GM12875 (cell line): ENCODE data around the gene DDX31.
A peak's percentile ranks its signal among the peaks of the same experiment; 100 is the strongest.
"Not testable (repeated sequence)": the region's sequence is repeated elsewhere in the genome, so short reads cannot be mapped to it uniquely, and the experiment has no call there.

Experiments used
- H3K4me3 ChIP-seq: one replicate; pipeline ENCODE4 v1.5.1; 2011; ENCODE audit warnings: low read depth, low read length, control low read depth
- TF ChIP-seq, protein P1 (sequence below): IDR thresholded peaks from 2 replicates; pipeline ENCODE4 v1.5.1; 2011; ENCODE audit warnings: low read depth, mild to moderate bottlenecking, control low read depth, inconsistent platforms, low read length, moderate library complexity, borderline replicate concordance; ENCODE audit not compliant: insufficient read depth

Gene DDX31

DNA sequence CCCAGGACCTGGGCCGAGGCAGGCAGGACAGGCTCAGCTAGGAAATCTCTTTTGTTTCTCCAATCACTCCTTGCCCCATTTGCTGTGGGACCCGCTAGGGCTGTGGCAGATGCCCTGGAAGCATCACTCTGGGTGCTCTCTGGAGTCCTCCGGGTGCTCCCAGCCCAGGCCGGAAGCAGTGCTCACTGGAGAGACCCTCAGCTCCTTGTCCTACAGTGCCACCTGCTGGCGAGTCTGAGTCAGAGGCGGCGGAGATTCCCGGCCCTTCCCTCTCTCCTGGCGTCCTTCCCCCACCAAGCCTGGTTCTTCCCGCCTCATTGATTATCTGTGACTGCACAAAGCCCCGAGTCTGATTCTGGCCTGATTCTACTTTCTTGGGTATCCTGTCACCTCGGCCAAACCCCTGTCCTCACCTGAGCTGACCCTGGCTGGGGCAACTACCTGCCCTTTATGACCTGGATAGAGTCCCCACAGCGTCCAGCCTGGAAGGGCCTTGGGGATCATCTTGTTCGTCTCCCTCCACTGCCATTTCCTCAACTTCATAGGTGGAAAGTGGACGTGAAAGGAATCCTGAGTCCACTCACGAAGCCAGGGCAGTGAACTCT, 94.7 kb downstream of the DDX31 start:
- TF ChIP-seq, protein P1, sequence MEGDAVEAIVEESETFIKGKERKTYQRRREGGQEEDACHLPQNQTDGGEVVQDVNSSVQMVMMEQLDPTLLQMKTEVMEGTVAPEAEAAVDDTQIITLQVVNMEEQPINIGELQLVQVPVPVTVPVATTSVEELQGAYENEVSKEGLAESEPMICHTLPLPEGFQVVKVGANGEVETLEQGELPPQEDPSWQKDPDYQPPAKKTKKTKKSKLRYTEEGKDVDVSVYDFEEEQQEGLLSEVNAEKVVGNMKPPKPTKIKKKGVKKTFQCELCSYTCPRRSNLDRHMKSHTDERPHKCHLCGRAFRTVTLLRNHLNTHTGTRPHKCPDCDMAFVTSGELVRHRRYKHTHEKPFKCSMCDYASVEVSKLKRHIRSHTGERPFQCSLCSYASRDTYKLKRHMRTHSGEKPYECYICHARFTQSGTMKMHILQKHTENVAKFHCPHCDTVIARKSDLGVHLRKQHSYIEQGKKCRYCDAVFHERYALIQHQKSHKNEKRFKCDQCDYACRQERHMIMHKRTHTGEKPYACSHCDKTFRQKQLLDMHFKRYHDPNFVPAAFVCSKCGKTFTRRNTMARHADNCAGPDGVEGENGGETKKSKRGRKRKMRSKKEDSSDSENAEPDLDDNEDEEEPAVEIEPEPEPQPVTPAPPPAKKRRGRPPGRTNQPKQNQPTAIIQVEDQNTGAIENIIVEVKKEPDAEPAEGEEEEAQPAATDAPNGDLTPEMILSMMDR, result peak; percentile 79
- H3K4me3 ChIP-seq, result no peak overlapping the region

DNA sequence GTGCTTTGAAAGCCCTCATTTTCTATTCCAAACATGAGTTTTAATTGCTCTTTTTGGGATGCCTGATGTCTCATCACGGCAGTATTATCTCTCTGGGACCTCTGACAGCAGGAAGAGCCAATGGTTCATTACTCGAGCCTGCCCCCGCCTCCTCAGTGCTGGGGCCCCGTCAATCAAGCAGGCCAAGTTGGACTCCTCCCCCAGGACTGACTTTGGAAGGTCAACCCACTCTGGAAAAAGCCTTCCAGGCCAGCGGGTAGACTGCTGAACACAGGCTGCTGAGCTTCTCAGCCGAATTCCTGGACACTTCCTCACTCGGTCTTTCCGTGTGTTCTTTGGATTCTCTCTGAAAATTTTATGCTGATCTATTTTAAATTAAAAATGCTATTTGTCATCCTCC, 96.9 kb downstream of the DDX31 start:
- H3K4me3 ChIP-seq, result no peak overlapping the region
- TF ChIP-seq, protein P1, result no peak

DNA sequence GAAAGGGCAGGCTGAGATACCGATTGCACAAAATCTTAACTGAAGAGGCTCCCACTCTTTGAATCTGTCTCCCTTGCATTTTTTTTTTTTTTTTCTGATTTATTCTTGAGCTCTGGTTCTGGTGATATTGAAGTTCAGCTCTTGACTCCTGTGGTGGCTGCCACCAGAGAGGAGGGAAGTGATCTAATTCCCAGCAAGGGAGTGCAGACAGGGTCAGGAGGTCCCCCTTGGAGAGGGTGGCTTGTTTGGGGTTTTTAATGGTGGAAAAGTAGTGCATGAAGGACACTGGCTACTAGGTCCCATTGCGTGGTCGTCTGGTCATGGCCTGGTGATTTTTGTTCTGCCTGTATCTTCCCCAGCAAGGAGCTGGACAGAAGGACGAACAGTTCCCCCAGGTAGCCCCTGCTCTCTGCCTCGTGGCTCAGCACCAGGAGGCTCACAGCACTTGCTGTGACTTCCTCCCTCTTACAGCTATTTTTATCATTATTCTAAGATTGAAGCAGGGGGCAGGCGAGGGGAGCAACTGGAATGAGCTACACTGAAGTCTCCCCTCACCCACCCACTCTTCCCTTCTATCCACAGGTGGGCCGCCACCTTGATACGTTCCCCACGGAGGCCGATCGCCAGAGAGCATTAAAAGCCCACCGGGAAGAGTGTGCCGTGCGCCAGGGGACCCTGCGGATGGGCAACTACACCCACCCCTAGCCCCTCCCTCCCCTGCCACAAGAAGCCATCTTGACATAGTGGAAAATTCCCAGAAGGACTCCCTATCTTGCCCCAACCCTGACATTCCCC, 97.8 kb downstream of the DDX31 start:
- TF ChIP-seq, protein P1, result no peak
- no peak overlapping the region for H3K4me3 ChIP-seq

DNA sequence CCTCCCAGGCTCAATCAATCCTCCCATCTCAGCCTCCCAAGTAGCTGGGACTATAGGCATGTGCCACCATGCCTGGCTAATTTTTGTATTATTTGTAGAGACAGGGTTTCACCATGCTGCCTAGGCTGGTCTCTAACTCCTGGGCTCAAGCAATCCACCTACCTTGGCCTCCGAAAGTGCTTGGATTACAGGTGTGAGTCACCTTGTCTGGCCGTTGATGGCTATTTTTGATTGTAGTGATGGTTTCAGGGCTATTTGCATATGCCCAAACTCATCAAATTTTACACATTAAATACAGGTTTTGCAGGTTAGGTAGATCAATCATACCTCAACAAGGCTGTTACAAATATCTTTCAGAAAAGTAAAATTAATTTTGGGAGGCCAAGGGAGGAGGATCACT, 101.0 kb downstream of the DDX31 start:
- not testable (repeated sequence) for H3K4me3 ChIP-seq

DNA sequence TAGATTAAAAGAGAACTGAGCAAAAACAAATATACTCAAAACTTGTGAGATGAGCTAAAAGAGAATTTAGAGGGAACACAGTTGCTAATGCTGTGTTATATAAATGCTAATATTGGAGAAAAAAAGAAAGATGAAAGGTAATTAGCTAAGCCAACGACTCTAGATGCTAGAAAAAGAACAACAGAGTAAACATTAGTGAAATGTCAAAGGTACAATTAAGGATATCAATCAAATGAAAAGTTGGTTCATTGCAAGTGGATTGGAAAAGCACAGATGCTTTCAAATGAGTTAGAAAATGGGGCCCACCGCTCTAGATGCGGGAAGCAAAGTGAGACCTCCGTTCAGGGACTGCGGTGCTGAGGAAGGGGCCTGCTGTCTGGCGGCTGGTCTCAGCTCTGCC, 105.3 kb downstream of the DDX31 start:
- TF ChIP-seq, protein P1, result no peak

DNA sequence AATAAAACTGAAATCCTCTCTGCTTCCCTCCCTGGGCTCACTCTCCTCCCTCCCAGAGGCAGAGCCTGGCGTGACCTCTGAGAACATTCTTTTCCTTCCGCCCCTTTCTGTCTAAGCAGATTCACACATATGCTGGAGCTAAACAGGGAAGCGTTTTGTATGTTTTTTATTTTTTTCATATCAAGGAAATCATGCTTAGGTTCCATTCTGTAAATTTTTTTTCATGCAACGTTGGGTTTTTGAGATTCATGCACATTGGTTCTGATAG, 107.5 kb downstream of the DDX31 start:
- TF ChIP-seq, protein P1, result no peak

More for the DNA sequence above, 105.3 kb downstream of the DDX31 start:
- H3K4me3 ChIP-seq, result no peak overlapping the region

DNA sequence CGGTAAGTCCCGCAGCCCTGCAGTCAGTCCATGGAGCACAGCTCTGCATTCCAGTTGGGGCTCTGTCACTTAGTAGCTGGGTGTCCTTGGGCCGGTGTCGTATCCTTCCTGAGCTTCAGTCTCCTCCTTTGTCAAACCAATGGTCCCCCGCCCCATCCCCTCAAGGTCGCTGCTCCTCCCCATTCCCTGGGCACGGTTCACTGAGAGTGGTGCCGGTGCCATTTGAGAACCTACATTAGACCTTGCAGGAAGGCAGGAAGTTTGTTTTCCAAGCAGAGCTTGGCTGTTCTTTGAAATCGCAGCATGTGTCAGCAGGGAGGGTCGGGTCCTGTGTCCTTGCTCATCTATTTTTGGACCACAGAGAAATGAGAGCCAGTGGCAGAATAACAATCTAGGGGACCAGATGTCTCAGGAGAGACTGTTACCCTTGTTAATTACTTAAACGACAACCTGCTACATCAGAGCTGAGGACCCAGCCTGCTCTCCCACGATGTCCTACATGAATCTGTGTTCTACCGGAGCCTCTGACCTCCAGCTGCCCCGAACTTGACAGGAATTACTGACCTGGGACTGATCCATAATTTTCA, 109.1 kb downstream of the DDX31 start:
- no peak overlapping the region for H3K4me3 ChIP-seq
- TF ChIP-seq, protein P1, result no peak

More for the DNA sequence above, 107.5 kb downstream of the DDX31 start:
- no peak overlapping the region for H3K4me3 ChIP-seq
